Peyer's patch (tissue), 4 donors: ENCODE data around the gene PRR33.

Experiments
- POLR2A ChIP-seq, 2 donors: fragments of 450-650 bp; IDR thresholded peaks; one replicate each; pipeline ENCODE4 v1.5.1; 2017; ENCODE audit warnings: antibody characterized with exemption in 2 of 2, mild to moderate bottlenecking in 2 of 2, moderate library complexity in 2 of 2
- TF ChIP-seq, protein P1 (sequence below), 6 experiments: fragments of 450-650 bp in 4 of 6; fragments of 200-600 bp in 2 of 6; sonication (generic) in 1 of 6; IDR thresholded peaks; one replicate each; pipeline ENCODE4 v1.5.1; 2017 to 2019; ENCODE audit warnings: antibody characterized with exemption in 6 of 6, mild to moderate bottlenecking in 3 of 6, moderate library complexity in 1 of 6

DNA sequence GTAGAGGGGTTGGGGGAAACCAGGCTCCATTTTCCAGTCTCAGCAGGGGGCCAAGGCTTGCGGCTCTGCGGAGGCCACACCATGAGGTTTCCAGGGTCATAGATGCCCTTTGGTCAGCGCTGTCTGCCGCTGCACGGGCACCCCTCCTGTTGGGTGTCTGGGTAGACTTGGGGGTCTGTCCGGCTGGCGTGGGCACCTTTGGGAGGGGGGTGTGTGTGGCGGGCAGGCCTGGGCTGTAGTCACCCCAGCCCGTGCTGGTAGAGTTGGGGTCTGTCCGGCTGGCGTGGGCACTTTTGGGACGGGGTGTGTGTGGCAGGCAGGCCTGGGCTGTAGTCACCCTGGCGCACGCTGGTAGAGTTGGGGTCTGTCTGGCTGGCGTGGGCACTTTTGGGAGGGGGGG, 20.2 kb downstream of the PRR33 start:
- TF ChIP-seq, protein P1, sequence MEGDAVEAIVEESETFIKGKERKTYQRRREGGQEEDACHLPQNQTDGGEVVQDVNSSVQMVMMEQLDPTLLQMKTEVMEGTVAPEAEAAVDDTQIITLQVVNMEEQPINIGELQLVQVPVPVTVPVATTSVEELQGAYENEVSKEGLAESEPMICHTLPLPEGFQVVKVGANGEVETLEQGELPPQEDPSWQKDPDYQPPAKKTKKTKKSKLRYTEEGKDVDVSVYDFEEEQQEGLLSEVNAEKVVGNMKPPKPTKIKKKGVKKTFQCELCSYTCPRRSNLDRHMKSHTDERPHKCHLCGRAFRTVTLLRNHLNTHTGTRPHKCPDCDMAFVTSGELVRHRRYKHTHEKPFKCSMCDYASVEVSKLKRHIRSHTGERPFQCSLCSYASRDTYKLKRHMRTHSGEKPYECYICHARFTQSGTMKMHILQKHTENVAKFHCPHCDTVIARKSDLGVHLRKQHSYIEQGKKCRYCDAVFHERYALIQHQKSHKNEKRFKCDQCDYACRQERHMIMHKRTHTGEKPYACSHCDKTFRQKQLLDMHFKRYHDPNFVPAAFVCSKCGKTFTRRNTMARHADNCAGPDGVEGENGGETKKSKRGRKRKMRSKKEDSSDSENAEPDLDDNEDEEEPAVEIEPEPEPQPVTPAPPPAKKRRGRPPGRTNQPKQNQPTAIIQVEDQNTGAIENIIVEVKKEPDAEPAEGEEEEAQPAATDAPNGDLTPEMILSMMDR (IDR thresholded peaks at IDR 0.05) = no peak
- no peak for TF ChIP-seq POLR2A (IDR thresholded peaks at IDR 0.05)
